AG10803 (cell line): ENCODE measurements around the gene MAPK12.

Experiments used
- DNase-seq: peaks from one replicate; pipeline ENCODE4 v3.0.0; 2010; ENCODE audit warnings: low read depth
- H3K4me3 ChIP-seq: 2 replicates; pipeline ENCODE4 v1.5.1; 2011; ENCODE audit warnings: mild to moderate bottlenecking, low read length, control low read depth
- TF ChIP-seq, protein P1 (sequence below): conservative IDR thresholded peaks from 2 replicates; pipeline ENCODE4 v1.5.1; 2011; ENCODE audit warnings: mild to moderate bottlenecking, low read length, control low read depth, inconsistent platforms

MAPK12 gene

DNA sequence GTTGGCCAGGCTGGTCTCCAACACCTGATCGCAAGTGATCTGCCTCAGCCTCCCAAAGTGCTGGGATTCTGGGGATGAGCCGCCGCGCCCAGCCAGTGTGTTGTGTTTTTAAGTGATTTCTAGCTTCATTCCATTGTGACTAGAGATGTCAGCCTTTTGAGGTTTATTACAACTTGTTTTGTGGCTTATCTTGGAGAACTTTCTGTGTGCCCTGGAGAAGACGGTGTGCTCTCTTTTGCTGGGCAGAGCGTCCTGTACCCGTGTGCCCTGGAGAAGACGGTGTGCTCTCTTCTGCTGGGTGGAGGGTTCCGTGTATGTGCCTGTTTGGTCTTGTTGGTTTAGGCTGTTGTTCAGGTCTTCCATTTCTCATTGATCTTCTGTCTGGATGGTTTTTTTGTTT, 48.2 kb downstream of the MAPK12 start:
- TF ChIP-seq, protein P1, sequence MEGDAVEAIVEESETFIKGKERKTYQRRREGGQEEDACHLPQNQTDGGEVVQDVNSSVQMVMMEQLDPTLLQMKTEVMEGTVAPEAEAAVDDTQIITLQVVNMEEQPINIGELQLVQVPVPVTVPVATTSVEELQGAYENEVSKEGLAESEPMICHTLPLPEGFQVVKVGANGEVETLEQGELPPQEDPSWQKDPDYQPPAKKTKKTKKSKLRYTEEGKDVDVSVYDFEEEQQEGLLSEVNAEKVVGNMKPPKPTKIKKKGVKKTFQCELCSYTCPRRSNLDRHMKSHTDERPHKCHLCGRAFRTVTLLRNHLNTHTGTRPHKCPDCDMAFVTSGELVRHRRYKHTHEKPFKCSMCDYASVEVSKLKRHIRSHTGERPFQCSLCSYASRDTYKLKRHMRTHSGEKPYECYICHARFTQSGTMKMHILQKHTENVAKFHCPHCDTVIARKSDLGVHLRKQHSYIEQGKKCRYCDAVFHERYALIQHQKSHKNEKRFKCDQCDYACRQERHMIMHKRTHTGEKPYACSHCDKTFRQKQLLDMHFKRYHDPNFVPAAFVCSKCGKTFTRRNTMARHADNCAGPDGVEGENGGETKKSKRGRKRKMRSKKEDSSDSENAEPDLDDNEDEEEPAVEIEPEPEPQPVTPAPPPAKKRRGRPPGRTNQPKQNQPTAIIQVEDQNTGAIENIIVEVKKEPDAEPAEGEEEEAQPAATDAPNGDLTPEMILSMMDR: no peak
- DNase-seq: no peak
- H3K4me3 ChIP-seq: no peak overlapping the region

DNA sequence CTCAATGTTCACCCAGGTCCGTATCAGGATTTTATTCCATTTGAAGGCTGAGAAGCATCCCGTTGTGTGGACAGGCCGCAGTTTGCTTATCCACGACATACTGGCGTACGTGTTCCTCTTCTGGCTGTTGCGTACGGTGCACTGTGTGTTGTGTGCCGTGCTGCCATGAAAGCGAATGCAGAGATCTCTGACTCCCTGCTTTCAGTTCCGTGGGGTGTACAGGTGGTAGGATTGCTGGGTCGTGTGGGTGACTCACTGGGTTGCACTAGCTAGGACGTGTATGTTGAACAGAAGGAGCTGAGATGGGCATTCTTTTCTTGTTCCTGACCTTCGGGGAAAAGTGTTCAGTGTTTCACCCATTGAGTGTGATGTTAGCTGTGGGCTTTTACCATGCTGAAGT, 50.3 kb downstream of the MAPK12 start:
- TF ChIP-seq, protein P1: no peak
- DNase-seq: no peak
- H3K4me3 ChIP-seq: no peak overlapping the region

DNA sequence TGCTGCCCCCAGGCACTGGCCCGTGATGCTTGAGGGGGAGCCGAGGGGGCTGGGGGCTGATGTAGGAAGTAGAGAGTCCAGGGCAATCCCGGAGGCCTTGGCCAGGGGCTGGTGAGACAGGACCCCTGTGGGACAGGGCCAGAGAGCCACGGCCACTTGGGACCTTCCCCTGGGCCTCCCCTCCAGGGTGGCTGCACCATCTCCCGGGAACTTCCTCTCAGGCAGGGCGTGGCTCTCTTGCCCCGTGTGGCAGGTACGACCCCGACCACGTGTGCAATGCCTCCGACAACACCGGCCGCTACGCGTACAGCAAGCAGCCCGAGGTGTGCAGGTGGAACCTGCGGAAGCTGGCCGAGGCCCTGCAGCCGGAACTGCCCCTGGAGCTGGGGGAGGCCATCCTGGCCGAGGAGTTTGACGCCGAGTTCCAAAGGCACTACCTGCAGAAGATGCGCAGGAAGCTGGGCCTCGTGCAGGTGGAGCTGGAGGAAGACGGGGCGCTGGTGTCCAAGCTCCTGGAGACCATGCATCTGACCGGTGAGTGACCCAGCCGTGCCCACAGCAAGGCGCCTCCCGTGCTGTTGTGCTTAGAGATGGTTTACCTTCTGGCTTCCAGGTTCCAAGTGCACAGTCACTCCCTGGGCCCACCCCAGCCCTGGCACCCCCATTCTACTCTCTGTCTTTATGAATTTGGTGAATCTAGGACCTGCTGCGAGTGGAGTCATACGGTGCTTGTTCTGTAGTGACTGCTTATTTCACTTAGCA, 50.9 kb downstream of the MAPK12 start:
- TF ChIP-seq, protein P1: no peak
- H3K4me3 ChIP-seq: no peak overlapping the region
- no peak for DNase-seq

DNA sequence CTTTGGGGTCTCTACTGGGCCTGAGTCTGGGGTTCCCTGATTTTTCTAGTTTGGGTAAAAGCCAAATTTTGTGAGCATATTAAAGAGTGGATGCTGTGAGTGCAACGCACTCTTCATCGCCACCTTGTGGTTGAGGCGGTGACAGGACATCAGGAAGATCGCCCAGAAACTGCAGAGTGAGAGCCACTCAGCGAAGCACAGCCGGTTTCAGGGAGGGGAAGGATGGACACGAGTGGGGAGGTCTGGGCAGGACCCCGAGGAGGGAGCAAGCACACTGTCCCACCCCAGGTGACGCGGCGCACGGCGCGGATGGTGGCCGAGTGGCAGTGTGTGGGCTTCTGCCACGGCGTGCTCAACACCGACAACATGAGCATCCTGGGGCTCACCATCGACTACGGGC, 51.6 kb downstream of the MAPK12 start:
- DNase-seq: peak; percentile 60
- no peak overlapping the region for H3K4me3 ChIP-seq
- TF ChIP-seq, protein P1: peak; percentile 86

DNA sequence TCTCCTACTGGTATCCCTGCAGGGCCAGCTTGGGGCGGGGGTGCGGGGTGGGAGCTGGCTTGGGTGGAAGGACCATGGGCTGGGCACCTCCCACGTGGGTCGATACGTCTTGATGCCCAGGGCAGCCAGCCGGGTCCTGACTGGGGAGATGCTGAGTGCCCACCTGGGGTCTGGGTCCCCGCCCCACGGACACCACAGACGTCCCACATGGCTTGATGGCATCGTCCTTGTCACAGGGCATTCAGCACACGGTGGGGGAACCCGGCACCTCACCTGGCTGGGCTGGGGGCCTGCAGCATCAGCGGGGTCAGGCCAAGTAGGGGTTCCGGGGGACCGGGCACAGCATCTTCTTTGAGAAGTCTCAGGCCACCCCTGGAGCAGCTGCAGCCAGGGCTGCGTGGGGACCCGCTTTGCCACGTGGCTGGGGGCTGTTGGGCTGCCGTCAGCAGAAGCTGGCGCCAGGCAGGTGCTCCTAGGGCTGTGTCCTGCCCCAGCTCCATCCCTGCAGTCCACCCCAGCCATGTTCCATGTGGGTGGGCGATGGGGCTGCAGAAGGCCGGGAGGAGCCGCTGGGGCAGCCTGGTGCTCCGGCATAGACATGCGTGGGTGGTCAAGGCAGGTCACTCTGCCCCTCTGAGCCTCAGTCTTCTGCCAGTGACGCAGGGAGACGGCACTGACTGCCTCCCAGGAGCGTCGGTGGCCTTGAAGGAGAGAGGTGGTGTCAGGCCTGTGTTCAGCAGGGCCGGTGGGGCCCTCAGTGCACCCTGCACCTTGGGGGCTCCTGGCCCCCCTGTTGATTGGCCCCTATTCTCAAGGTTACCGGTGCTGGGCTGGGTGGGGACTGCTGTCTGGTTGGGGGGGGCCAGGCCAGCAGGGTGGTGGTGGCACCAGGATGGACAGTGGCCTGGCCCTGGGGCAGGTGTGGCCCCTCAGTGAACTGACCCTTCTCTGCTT, 52.3 kb downstream of the MAPK12 start:
- H3K4me3 ChIP-seq: no peak overlapping the region
- DNase-seq: no peak
- TF ChIP-seq, protein P1: no peak

DNA sequence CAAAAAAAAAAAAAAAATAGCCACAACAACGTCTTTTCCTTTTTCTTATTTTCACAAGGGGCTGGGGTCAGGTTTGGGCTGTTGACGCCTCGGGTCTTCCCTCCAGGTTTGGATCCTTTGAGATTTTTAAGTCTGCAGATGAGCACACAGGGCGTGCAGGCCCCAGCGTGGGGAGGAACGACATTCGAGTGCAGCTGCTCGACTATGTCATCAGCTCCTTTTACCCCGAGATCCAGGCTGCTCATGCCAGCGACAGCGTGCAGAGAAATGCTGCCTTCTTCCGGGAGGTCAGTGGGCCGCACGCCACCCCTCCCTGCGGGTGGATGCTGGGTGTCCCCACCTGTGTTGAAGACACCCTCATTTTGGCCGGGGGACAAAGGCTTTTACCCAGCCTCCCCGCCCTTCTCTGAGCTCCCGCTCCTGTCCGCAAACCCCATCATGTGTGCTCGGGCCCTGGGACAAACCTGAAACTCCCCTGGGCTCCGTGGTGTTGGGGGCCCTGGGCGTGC, 53.0 kb downstream of the MAPK12 start:
- TF ChIP-seq, protein P1: no peak
- no peak overlapping the region for H3K4me3 ChIP-seq
- no peak for DNase-seq
